ENCODE measurements around the gene PKP4. TPM values are rescaled to one million over a fixed set of nuclear protein-coding genes. Genes with fewer than 3 reads are reported as not detected.

The PKP4 gene
- total RNA-seq, 1 donor from 2014 or later = 39.4 TPM

DNA sequence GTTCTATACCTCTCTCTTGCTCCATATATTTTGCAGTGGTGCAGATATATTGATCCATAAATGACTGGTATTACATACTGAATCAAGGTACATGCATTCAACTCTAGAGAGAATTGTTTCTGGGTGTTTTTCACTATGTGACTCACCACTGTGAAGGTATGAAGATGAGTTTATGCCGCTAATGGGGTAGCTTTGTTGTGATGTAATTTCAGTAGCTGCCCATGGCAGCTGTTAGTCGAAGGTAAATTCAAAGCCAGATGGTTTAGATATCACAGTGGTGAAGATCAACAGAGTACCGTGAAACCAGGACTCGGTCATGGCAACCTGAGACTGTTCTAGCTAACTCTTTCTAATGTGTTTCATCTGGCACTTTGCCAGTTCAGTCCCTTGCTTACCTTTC lies 50.4 kb downstream of the PKP4 start:
- no peak for DNase-seq (ENCODE audit: low spot score)
- TF ChIP-seq CTCF (IDR thresholded peaks at IDR 0.05) = no peak
- H3K36me3 Mint-ChIP-seq (ENCODE audit: low read depth) = no peaks in the 10 kb centered on the region
- peaks cover 70% of the 10 kb centered on the region for H3K4me1 Mint-ChIP-seq (ENCODE audit: low read depth)
- no peaks in the 10 kb centered on the region for H3K9me3 Mint-ChIP-seq (ENCODE audit: low read depth)
- H3K4me3 Mint-ChIP-seq (ENCODE audit: unreplicated experiment) = no peak overlapping the region
- H3K27me3 Mint-ChIP-seq (ENCODE audit: low read depth) = no peaks in the 10 kb centered on the region
- no peak overlapping the region for H3K27ac Mint-ChIP-seq (ENCODE audit: unreplicated experiment)

DNA sequence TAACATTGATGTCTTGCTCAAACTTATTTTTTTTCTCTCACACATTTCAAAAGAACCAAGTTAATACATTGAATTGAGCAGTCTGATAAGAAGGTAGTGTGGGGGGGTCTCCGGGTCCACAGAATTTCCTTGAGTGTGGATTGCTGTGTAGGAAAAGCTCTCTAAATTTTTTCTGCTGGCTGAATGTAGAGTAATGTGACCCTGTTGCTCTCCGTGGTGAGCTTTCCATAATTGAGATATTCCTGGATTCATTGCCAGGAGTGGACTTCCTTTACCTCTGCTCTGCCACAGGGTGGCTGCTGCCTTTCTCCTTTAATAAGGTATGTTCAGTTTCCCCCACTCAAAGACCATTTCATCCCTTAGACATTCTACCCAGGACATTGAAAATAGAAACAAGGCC lies 50.9 kb downstream of the PKP4 start:
- peaks cover 66% of the 10 kb centered on the region for H3K4me1 Mint-ChIP-seq (ENCODE audit: low read depth)
- H3K4me3 Mint-ChIP-seq (ENCODE audit: unreplicated experiment) = no peak overlapping the region
- no peak for TF ChIP-seq CTCF (IDR thresholded peaks at IDR 0.05)
- no peaks in the 10 kb centered on the region for H3K36me3 Mint-ChIP-seq (ENCODE audit: low read depth)
- H3K27ac Mint-ChIP-seq (ENCODE audit: unreplicated experiment) = peak overlapping the region; percentile 36
- DNase-seq (ENCODE audit: low spot score) = no peak
- H3K27me3 Mint-ChIP-seq (ENCODE audit: low read depth) = no peaks in the 10 kb centered on the region
- no peaks in the 10 kb centered on the region for H3K9me3 Mint-ChIP-seq (ENCODE audit: low read depth)

DNA sequence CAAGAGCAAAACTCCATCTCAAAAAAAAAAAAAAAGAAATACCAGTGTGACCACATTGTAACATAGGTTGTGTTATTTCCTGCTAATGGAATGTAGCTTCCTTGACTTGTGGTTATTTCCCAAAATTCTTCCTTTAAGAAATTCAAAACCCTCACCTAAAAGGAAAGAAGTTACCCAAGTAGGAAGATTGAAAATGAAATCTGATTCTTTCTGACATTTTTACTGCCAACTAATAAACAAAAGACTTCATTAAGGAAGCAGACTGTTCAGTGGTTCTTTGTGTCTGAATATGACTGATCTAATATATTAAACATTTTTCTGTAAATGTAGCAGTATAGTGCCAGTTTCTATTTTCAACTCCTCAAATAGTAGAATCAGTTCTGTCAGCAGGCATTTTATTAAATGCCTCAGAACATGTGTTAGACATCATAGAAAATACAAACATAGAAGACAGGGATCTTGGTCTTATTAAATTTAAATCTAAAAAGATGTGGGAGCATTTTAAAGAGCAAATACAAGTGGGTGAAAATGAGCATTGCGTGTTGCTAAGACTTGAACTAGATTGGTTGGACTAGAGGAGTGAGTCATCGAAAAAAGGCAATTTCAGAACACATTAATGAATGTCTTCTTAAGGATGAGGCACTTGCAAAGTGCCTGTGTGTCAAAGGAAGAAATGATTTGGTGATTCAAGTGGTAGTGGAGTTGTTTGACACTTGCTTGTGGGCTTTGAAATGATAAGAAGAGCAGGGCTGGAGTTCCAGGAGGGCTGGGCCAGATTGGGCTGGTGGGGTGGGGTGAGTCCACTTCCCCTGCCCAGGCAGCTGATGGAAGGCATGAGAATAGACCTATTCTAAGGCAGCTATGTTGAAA lies 53.4 kb downstream of the PKP4 start:
- no peak for TF ChIP-seq CTCF (IDR thresholded peaks at IDR 0.05)
- H3K27me3 Mint-ChIP-seq (ENCODE audit: low read depth) = no peaks in the 10 kb centered on the region
- no peak overlapping the region for H3K4me3 Mint-ChIP-seq (ENCODE audit: unreplicated experiment)
- peaks cover 55% of the 10 kb centered on the region for H3K4me1 Mint-ChIP-seq (ENCODE audit: low read depth)
- no peaks in the 10 kb centered on the region for H3K9me3 Mint-ChIP-seq (ENCODE audit: low read depth)
- H3K36me3 Mint-ChIP-seq (ENCODE audit: low read depth) = peaks cover 4% of the 10 kb centered on the region
- H3K27ac Mint-ChIP-seq (ENCODE audit: unreplicated experiment) = peak overlapping the region; percentile 77
- no peak for DNase-seq (ENCODE audit: low spot score)

GRCh38 chr2:158510887-158511286 lies 54.1 kb downstream of the PKP4 start:
- DNase-seq (ENCODE audit: low spot score) = no peak
- peaks cover 48% of the 10 kb centered on the region for H3K4me1 Mint-ChIP-seq (ENCODE audit: low read depth)
- H3K4me3 Mint-ChIP-seq (ENCODE audit: unreplicated experiment) = no peak overlapping the region
- H3K36me3 Mint-ChIP-seq (ENCODE audit: low read depth) = peaks cover 4% of the 10 kb centered on the region
- TF ChIP-seq CTCF (IDR thresholded peaks at IDR 0.05) = no peak
- no peaks in the 10 kb centered on the region for H3K27me3 Mint-ChIP-seq (ENCODE audit: low read depth)
- H3K27ac Mint-ChIP-seq (ENCODE audit: unreplicated experiment) = no peak overlapping the region
- H3K9me3 Mint-ChIP-seq (ENCODE audit: low read depth) = no peaks in the 10 kb centered on the region

DNA sequence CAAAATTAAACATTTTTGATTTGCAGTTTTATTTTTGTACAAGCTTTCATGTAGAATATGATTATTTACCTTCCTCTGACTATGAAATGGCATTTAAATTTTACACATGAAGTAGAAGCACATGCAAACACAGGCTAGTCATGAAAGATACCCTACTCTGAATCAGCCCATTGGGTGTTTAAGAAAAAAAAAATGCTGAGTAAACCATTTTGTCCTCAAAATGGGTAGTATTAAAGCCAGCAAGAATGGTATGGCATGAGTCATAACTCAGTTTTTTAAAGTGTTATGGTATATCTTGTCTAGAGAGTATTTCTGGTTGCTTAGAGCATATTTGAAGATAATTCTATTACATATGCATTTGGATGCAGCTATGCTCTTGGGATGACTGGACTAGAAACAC lies 55.0 kb downstream of the PKP4 start:
- Mint-ChIP-seq H3K4me1 (ENCODE audit: low read depth) (peaks cover 40% of the 10 kb centered on the region), H3K27me3 (ENCODE audit: low read depth) (no peaks in the 10 kb centered on the region), H3K27ac (ENCODE audit: unreplicated experiment) (no peak overlapping the region), H3K9me3 (ENCODE audit: low read depth) (no peaks in the 10 kb centered on the region), H3K4me3 (ENCODE audit: unreplicated experiment) (no peak overlapping the region), H3K36me3 (ENCODE audit: low read depth) (peaks cover 4% of the 10 kb centered on the region)
- no peak for DNase-seq (ENCODE audit: low spot score)
- TF ChIP-seq CTCF (IDR thresholded peaks at IDR 0.05) = no peak
